ENCODE measurements around the gene ZDHHC7. TPM values are rescaled to one million over a fixed set of nuclear protein-coding genes. Genes with fewer than 3 reads are reported as not detected.

ZDHHC7 gene
- total and polyA plus RNA-seq, 2 donors (not counting 1 experiment from before 2014, with no cell fraction given): 96.4 to 135 TPM

GRCh38 chr16:85018529-85019236 lies 7.3 kb upstream of the ZDHHC7 start:
- H3K27me3 ChIP-seq (ENCODE audit: control insufficient read depth, insufficient read depth, low read length): no peaks in the 10 kb centered on the region
- no peak overlapping the region for H3K4me2 ChIP-seq (ENCODE audit: extremely low read depth, insufficient read depth, low read length)
- TF ChIP-seq EZH2 (IDR thresholded peaks at IDR 0.05; ENCODE audit: low read length, missing control alignments) (no peak), CTCF (conservative IDR thresholded peaks at IDR 0.05 in 1 of 2, IDR thresholded peaks at IDR 0.05 in 1 of 2; ENCODE audit: low read depth in 1 of 2, low read length in 2 of 2) (no peak)
- no peak overlapping the region for H3K4me3 ChIP-seq (replicated peaks in 1 of 4; ENCODE audit: control extremely low read depth in 1 of 4, insufficient read depth in 1 of 4, low read depth in 3 of 4, low read length in 4 of 4)
- H4K20me1 ChIP-seq (ENCODE audit: control insufficient read depth, extremely low read depth, insufficient read depth, low read length): no peaks in the 10 kb centered on the region
- no peak for DNase-seq (ENCODE audit: low read depth in 2 of 2)
- no peak overlapping the region for H3K27ac ChIP-seq (ENCODE audit: insufficient read depth, low read length)
- no peaks in the 10 kb centered on the region for H3K9me3 ChIP-seq (ENCODE audit: control insufficient read depth, insufficient read depth, low read depth, low read length)
- H3K79me2 ChIP-seq (ENCODE audit: control insufficient read depth, insufficient read depth, low read length): no peaks in the 10 kb centered on the region
- H2AFZ ChIP-seq (ENCODE audit: low read length): no peak overlapping the region
- H3K9ac ChIP-seq (ENCODE audit: insufficient read depth, low read length): no peak overlapping the region
- no peaks in the 10 kb centered on the region for H3K36me3 ChIP-seq (ENCODE audit: control insufficient read depth, insufficient read depth, low read length)
- no peaks in the 10 kb centered on the region for H3K4me1 ChIP-seq (ENCODE audit: control insufficient read depth, extremely low read depth, insufficient read depth, low read length)

- H3K4me1 ChIP-seq (ENCODE audit: control insufficient read depth, extremely low read depth, insufficient read depth, low read length): no peaks in the 10 kb centered on the region
- no peaks in the 10 kb centered on the region for H4K20me1 ChIP-seq (ENCODE audit: control insufficient read depth, extremely low read depth, insufficient read depth, low read length)
- H3K27ac ChIP-seq (ENCODE audit: insufficient read depth, low read length): no peak overlapping the region
- H3K4me2 ChIP-seq (ENCODE audit: extremely low read depth, insufficient read depth, low read length): no peak overlapping the region
- no peaks in the 10 kb centered on the region for H3K27me3 ChIP-seq (ENCODE audit: control insufficient read depth, insufficient read depth, low read length)
- H3K4me3 ChIP-seq (replicated peaks in 1 of 4; ENCODE audit: control extremely low read depth in 1 of 4, insufficient read depth in 1 of 4, low read depth in 3 of 4, low read length in 4 of 4): no peak overlapping the region
- no peak overlapping the region for H3K9ac ChIP-seq (ENCODE audit: insufficient read depth, low read length)
- H3K79me2 ChIP-seq (ENCODE audit: control insufficient read depth, insufficient read depth, low read length): no peaks in the 10 kb centered on the region
- no peak overlapping the region for H2AFZ ChIP-seq (ENCODE audit: low read length)
- H3K36me3 ChIP-seq (ENCODE audit: control insufficient read depth, insufficient read depth, low read length): no peaks in the 10 kb centered on the region
- TF ChIP-seq EZH2 (IDR thresholded peaks at IDR 0.05; ENCODE audit: low read length, missing control alignments) (no peak), CTCF (conservative IDR thresholded peaks at IDR 0.05 in 1 of 2, IDR thresholded peaks at IDR 0.05 in 1 of 2; ENCODE audit: low read depth in 1 of 2, low read length in 2 of 2) (no peak)
- no peak for DNase-seq (ENCODE audit: low read depth in 2 of 2)
- H3K9me3 ChIP-seq (ENCODE audit: control insufficient read depth, insufficient read depth, low read depth, low read length): no peaks in the 10 kb centered on the region
These were observed 6.3 kb upstream of the ZDHHC7 start for GRCh38 chr16:85017633-85018032.

- Histone ChIP-seq H3K4me1 (ENCODE audit: control insufficient read depth, extremely low read depth, insufficient read depth, low read length) (no peaks in the 10 kb centered on the region), H3K27me3 (ENCODE audit: control insufficient read depth, insufficient read depth, low read length) (no peaks in the 10 kb centered on the region), H3K4me3 (replicated peaks in 1 of 4; ENCODE audit: control extremely low read depth in 1 of 4, insufficient read depth in 1 of 4, low read depth in 3 of 4, low read length in 4 of 4) (no peak overlapping the region), H2AFZ (ENCODE audit: low read length) (no peak overlapping the region), H3K9me3 (ENCODE audit: control insufficient read depth, insufficient read depth, low read depth, low read length) (no peaks in the 10 kb centered on the region), H3K4me2 (ENCODE audit: extremely low read depth, insufficient read depth, low read length) (no peak overlapping the region), H3K9ac (ENCODE audit: insufficient read depth, low read length) (no peak overlapping the region), H4K20me1 (ENCODE audit: control insufficient read depth, extremely low read depth, insufficient read depth, low read length) (no peaks in the 10 kb centered on the region), H3K27ac (ENCODE audit: insufficient read depth, low read length) (no peak overlapping the region), H3K79me2 (ENCODE audit: control insufficient read depth, insufficient read depth, low read length) (no peaks in the 10 kb centered on the region), H3K36me3 (ENCODE audit: control insufficient read depth, insufficient read depth, low read length) (no peaks in the 10 kb centered on the region)
- TF ChIP-seq CTCF (conservative IDR thresholded peaks at IDR 0.05 in 1 of 2, IDR thresholded peaks at IDR 0.05 in 1 of 2; ENCODE audit: low read depth in 1 of 2, low read length in 2 of 2) (no peak), EZH2 (IDR thresholded peaks at IDR 0.05; ENCODE audit: low read length, missing control alignments) (no peak)
- DNase-seq (ENCODE audit: low read depth in 2 of 2): peak in 1 of 2 donors; percentile 72
These were observed 5.8 kb upstream of the ZDHHC7 start for GRCh38 chr16:85017151-85017550.
